HCT116 (cell line): Measurements from ENCODE around the gene KLRF2. TPM values are rescaled to one million over a fixed set of nuclear protein-coding genes. Genes with fewer than 3 reads are reported as not detected.

Experiments used
- ATAC-seq: fragments of 200-7000 bp; cut with Tn5 transposase; 2 replicates; pipeline ENCODE4 v1.9.1; 2020; ENCODE audit warnings: mild to moderate bottlenecking, moderate library complexity
- BruUV-seq: library from RNA; stranded (reverse); fragments of 400-500 nt; replicated peaks from 2 replicates; lab custom pipeline; 2021; lab: Mats Ljungman, UMichigan
- CTCF ChIA-PET: fragments of 300-600 bp; sonication (Branson Sonifier 250); formaldehyde crosslinking; loops from one replicate; lab custom pipeline; 2021; ENCODE audit warnings: antibody characterized with exemption; lab: Charles Lee
- POLR2A ChIA-PET: fragments of 300-600, 350-600 bp; sonication (Branson Sonifier 250); formaldehyde crosslinking; loops from one replicate; lab custom pipeline; 2021; ENCODE audit warnings: antibody characterized with exemption; lab: Charles Lee
- RAD21 ChIA-PET, 2 experiments: fragments of 300-600 bp; sonication (Branson Sonifier 250); formaldehyde crosslinking; loops; one replicate each; lab custom pipeline; 2023; ENCODE audit warnings: low total read pairs in 2 of 2; ENCODE audit not compliant: uncharacterized antibody in 2 of 2, unreplicated experiment in 2 of 2, low non-redundant PET in 1 of 2; lab: Charles Lee
- DNase-seq: peaks from one replicate; pipeline ENCODE4 v3.0.0-alpha.2; 2010; ENCODE audit warnings: low read depth, low spot score
- H2AFZ ChIP-seq: fragments of 200-600 bp; shearing (Covaris generic), sonication (generic); 2 replicates; pipeline ENCODE4 v1.6.1; 2017; ENCODE audit warnings: low read depth, mixed run types, mixed read lengths, antibody characterized with exemption, low read length; ENCODE audit not compliant: poor library complexity, severe bottlenecking
- H3K27ac ChIP-seq: 2 replicates; pipeline ENCODE4 v1.5.1; 2012; ENCODE audit warnings: low read depth, low read length
- H3K27me3 ChIP-seq: fragments of 200-600 bp; sonication (generic); 2 replicates; pipeline ENCODE4 v1.6.1; 2016; ENCODE audit warnings: mixed run types, low read length, mixed read lengths; ENCODE audit not compliant: insufficient read depth
- H3K36me3 ChIP-seq, 2 experiments: fragments of 200-500 bp in 1 of 2; fragments of 200-600 bp in 1 of 2; sonication (Bioruptor generic) in 1 of 2; sonication (generic) in 1 of 2; 2 replicates each; pipeline versions ENCODE4 v1.5.1 to v1.6.1; 2014 to 2016; ENCODE audit warnings: low read length in 2 of 2, inconsistent platforms in 1 of 2, mixed read lengths in 1 of 2, mixed run types in 1 of 2; ENCODE audit not compliant: insufficient read depth in 2 of 2, control insufficient read depth in 1 of 2
- H3K4me1 ChIP-seq, 2 experiments: fragments of 200-600 bp in 1 of 2; sonication (generic) in 1 of 2; 2 replicates each; pipeline versions ENCODE4 v1.5.1 to v1.6.1; 2012 to 2017; ENCODE audit warnings: low read length in 2 of 2, inconsistent platforms in 1 of 2, mild to moderate bottlenecking in 1 of 2, mixed read lengths in 1 of 2, mixed run types in 1 of 2, moderate library complexity in 1 of 2; ENCODE audit not compliant: insufficient read depth in 2 of 2, control insufficient read depth in 1 of 2
- H3K4me2 ChIP-seq: fragments of 200-600 bp; sonication (generic); 2 replicates; pipeline ENCODE4 v1.6.1; 2017; ENCODE audit warnings: mixed run types, low read length, mixed read lengths
- H3K4me3 ChIP-seq, 2 experiments: fragments of 200-600 bp in 1 of 2; sonication (generic) in 1 of 2; replicated peaks in 1 of 2; 2 replicates each; pipeline ENCODE4 v1.5.1; 2011 to 2016; ENCODE audit warnings: low read length in 2 of 2, control low read depth in 1 of 2, low read depth in 1 of 2, mild to moderate bottlenecking in 1 of 2, mixed read lengths in 1 of 2, mixed run types in 1 of 2
- H3K79me2 ChIP-seq: fragments of 200-600 bp; sonication (generic); 2 replicates; pipeline ENCODE4 v1.6.1; 2017; ENCODE audit warnings: mild to moderate bottlenecking, mixed run types, low read length, moderate library complexity, mixed read lengths; ENCODE audit not compliant: insufficient read depth
- H3K9ac ChIP-seq: fragments of 200-600 bp; sonication (generic); 2 replicates; pipeline ENCODE4 v1.6.1; 2016; ENCODE audit warnings: low read length, mixed read lengths
- H3K9me2 ChIP-seq: fragments of 200-600 bp; sonication (generic), shearing (Covaris generic); 2 replicates; pipeline ENCODE4 v1.6.1; 2017; ENCODE audit warnings: mixed run types, mild to moderate bottlenecking, moderate library complexity; ENCODE audit not compliant: insufficient read depth
- H3K9me3 ChIP-seq, 2 experiments: fragments of 200-500 bp in 1 of 2; fragments of 200-600 bp in 1 of 2; sonication (Bioruptor generic) in 1 of 2; sonication (generic) in 1 of 2; 2 replicates each; pipeline ENCODE4 v1.6.1; 2014 to 2017; ENCODE audit warnings: low read length in 2 of 2, mixed read lengths in 2 of 2, inconsistent platforms in 1 of 2, low read depth in 1 of 2, mild to moderate bottlenecking in 1 of 2, mixed run types in 1 of 2, moderate library complexity in 1 of 2; ENCODE audit not compliant: control insufficient read depth in 1 of 2, insufficient read depth in 1 of 2
- H4K20me1 ChIP-seq: fragments of 200-600 bp; sonication (generic), shearing (Covaris generic); 2 replicates; pipeline ENCODE4 v1.6.1; 2017; ENCODE audit warnings: mixed run types, mild to moderate bottlenecking, moderate library complexity; ENCODE audit not compliant: insufficient read depth
- RAD21 ChIP-seq: IDR thresholded peaks from 2 replicates; pipeline ENCODE4 v1.6.1; 2012; ENCODE audit warnings: low read depth, mild to moderate bottlenecking
- SIN3A ChIP-seq: IDR thresholded peaks from 2 replicates; pipeline ENCODE4 v1.6.1; 2012; ENCODE audit warnings: low read depth
- SRF ChIP-seq: IDR thresholded peaks from 2 replicates; pipeline ENCODE4 v1.6.1; 2012; ENCODE audit warnings: low read depth
- YY1 ChIP-seq: IDR thresholded peaks from 2 replicates; pipeline ENCODE4 v1.6.1; 2011; ENCODE audit warnings: low read length, low read depth, moderate library complexity, mild to moderate bottlenecking; ENCODE audit not compliant: insufficient replicate concordance; ENCODE audit errors: extremely low read depth
- ZFX ChIP-seq: fragments of 450-650 bp; IDR thresholded peaks from 2 replicates; pipeline ENCODE4 v1.6.1; 2017
- intact Hi-C: fragments of 100-400 bp; cut with micrococcal nuclease; formaldehyde crosslinking; loops from 2 replicates; pipeline ENCODE4 v1.10.0; 2022
- total RNA-seq: library from RNA; stranded (reverse); gene quantifications from one replicate; pipeline ENCODE4 v1.2.1, GENCODE V29; 2021; ENCODE audit not compliant: unreplicated experiment
- TF ChIP-seq, protein P1 (sequence below): IDR thresholded peaks from 2 replicates; pipeline ENCODE4 v1.6.1; 2012
- TF ChIP-seq, protein P2 (sequence below): IDR thresholded peaks from 2 replicates; pipeline ENCODE4 v1.6.1; 2012

The KLRF2 gene
- total RNA-seq, 1 experiment from 2014 or later: not detected

DNA sequence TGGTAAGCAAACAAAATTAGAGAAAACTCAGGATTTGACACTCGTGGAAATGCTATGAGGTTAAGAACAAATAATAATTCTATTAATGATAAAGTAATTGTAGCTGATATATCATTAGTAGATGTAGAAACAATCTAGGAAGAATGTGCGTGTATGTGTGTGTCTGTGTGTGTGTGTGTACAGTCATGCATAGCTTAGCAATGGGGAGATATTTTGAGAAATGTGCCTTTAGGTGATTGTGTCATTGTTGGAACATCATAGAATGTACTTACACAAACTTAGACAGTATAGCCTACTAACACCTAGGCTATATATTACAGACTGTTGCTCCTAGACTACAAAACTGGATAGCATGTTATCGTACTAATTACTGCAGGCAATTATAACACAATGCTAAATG is 45.6 kb downstream of the KLRF2 start:
- H3K9me2 ChIP-seq: no peaks in the 10 kb centered on the region
- H3K4me2 ChIP-seq: no peak overlapping the region
- intact Hi-C loops: loop anchor here (1.0 to 5.0 kb wide), 2 partner anchors 179 to 595 kb away; no protein-coding TSS in a partner anchor
- peaks cover 29% of the 10 kb centered on the region for H3K27me3 ChIP-seq
- no peak overlapping the region for H2AFZ ChIP-seq
- H3K4me1 ChIP-seq: no peaks in the 10 kb centered on the region
- H3K9me3 ChIP-seq: no peaks in the 10 kb centered on the region
- no peak for DNase-seq
- no peak overlapping the region for H3K27ac ChIP-seq
- no peaks in the 10 kb centered on the region for H4K20me1 ChIP-seq
- CTCF ChIA-PET: interaction anchor here (2.3 kb wide), 1 partner anchor 177 kb away, joined by 12 read pairs; no protein-coding TSS in a partner anchor
- H3K36me3 ChIP-seq: no peaks in the 10 kb centered on the region
- ATAC-seq: no peak
- H3K79me2 ChIP-seq: no peaks in the 10 kb centered on the region
- BruUV-seq: no TSS peak
- POLR2A ChIA-PET: no interaction called here
- RAD21 ChIA-PET: no interaction called here
- H3K4me3 ChIP-seq: no peak overlapping the region
- TF ChIP-seq RAD21 (no peak), YY1 (no peak)
- no peak overlapping the region for H3K9ac ChIP-seq

DNA sequence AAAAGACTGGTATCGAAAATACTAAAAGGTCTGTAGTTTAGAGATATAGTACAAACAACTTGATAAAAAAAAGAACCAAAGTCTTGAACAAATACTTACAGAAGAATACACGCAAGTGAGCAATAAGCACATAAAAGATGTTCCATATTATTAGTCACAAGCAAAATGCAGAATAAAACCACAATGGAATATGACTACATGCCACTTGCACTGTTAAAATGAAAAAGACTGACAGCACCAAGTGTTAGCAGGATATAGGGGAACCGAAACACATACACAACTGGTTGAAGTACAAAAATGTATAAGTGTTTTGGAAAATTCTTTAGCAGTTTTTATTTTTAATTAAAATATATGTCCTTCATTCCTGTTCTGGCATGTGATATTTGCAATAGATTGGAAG is 47.3 kb downstream of the KLRF2 start:
- H3K9me3 ChIP-seq: no peaks in the 10 kb centered on the region
- H4K20me1 ChIP-seq: no peaks in the 10 kb centered on the region
- ChIA-PET CTCF (interaction anchor here (2.3 kb wide), 1 partner anchor 179 kb away, joined by 12 read pairs; no protein-coding TSS in a partner anchor), RAD21 (no interaction called here), POLR2A (no interaction called here)
- H3K4me2 ChIP-seq: no peak overlapping the region
- no peak overlapping the region for H3K9ac ChIP-seq
- no TSS peak for BruUV-seq
- no peak overlapping the region for H3K4me3 ChIP-seq
- no peaks in the 10 kb centered on the region for H3K9me2 ChIP-seq
- no peaks in the 10 kb centered on the region for H3K4me1 ChIP-seq
- H3K27ac ChIP-seq: no peak overlapping the region
- H2AFZ ChIP-seq: no peak overlapping the region
- TF ChIP-seq SIN3A (no peak), ZFX (no peak), SRF (no peak), RAD21 (no peak)
- TF ChIP-seq, protein P1, sequence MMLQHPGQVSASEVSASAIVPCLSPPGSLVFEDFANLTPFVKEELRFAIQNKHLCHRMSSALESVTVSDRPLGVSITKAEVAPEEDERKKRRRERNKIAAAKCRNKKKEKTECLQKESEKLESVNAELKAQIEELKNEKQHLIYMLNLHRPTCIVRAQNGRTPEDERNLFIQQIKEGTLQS: no peak
- TF ChIP-seq, protein P2, sequence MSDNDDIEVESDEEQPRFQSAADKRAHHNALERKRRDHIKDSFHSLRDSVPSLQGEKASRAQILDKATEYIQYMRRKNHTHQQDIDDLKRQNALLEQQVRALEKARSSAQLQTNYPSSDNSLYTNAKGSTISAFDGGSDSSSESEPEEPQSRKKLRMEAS: no peak
- no peak for ATAC-seq
- H3K27me3 ChIP-seq: peaks cover 30% of the 10 kb centered on the region; the same call in 1 of the 2 replicates
- no peak for DNase-seq
- no peaks in the 10 kb centered on the region for H3K79me2 ChIP-seq
- intact Hi-C loops: loop anchor here (5.0 kb wide), 1 partner anchor 596 kb away; no protein-coding TSS in a partner anchor
- H3K36me3 ChIP-seq: no peaks in the 10 kb centered on the region
